GM19025 (cell line): Measurements from ENCODE around the gene KIF4A.

Experiments
- ATAC-seq: cut with Tn5 transposase; IDR thresholded peaks from one replicate; pipeline ENCODE4 v1.9.1; 2021; ENCODE audit warnings: mild to moderate bottlenecking, low read depth, moderate library complexity; ENCODE audit not compliant: unreplicated experiment

KIF4A gene

DNA sequence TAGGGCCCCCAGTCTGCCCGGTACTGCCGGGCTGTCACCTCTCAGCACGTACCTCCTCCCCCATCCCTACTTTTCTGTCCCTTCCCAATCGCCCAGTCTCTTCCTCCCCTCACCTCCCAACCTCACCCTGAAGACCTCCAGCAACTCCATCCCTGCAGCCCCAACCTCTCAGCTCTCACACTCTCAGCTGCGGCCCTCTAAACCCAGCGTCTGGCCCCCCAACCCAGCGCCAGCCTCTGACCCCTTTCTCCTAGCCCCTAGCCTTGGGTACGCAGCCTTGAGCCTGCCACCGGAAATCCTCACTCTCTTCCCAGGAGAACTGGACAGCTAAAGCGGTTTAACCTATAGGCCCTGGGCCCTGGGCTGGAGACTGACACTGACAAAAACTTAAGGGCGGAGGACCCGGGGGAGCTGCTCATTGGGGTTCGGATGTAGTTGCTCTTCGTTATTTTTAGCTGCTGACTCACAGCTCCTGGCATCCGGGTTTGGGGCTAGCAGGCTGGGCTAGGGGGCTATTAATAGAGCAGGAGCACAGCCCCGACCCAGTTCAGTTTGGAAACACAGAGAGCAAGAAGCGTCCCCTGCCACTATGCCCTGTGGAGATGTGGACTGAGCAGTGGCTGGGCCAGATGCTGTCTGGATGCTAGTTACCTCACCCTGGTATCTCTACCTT is 145.1 kb downstream of the KIF4A start:
- no peak for ATAC-seq

DNA sequence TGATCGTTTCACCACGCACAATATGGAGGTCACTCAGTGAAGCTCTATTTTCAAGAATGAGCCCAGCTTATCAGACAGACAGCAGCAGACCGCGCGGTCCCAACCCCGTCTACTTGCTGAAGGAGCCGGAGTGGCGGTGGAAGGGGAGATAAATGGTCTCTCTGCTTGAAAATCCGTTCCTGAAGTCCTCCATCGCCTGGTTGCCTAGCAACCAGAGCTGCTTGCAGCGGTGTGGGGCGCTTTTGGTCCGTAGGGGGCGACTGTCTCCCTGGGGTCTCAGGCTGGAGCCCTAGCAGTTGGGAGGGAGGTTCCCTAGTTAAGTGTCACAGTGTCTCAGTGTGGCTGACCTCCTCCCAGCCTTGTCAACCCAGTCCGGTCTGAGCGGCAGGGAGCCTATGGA is 146.4 kb downstream of the KIF4A start:
- no peak for ATAC-seq

DNA sequence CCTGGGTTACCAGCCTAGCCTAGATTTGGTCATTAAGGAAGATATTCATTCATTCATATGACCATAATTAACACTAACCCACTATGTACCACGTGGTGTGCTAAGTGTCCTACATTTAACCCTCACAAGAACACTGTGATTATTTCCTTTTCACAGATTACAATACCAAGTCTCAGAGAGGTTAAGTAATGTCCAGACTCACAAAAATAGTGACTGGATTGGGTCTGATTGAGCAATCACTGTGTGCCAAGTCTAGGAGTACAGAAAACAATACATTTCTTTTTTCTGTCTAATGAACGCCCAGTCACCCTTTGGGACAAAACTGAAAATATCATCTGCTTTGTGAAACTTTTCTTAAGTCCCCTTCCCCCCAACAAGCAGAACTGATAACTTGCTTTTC is 147.1 kb downstream of the KIF4A start:
- no peak for ATAC-seq

DNA sequence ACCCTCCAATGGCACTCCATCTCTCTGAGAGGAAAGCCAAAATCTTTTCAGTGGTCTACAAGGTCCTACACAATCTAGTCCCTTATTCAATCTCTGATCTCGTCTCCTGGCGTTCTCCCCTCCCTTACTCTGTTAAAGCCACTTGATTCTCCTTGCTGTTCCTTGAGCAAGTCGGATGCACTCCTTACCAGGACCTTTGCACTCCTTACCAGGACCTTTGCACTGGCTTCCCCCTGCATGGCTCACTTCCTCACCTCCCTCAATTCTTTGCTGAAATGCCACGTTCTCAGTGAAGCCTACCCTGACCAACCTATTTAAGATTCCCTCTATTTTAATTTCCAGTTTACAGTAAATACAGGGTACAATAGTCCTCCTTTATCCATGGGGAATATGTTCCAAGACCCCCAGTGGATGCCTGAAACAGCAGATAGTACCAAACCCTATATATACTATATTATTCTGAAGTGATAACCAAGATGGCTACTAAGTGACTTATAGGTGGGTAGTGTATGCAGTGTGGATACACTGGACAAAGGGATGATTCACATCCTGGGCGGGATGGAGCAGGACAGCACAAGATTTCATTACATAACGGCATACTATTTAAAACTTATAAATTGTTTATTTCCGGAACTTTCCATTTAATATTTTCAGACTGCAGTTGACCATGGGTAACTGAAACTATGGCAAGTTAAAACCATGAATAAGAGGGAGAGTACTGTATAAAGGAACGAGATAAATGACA is 148.2 kb downstream of the KIF4A start:
- ATAC-seq = no peak

DNA sequence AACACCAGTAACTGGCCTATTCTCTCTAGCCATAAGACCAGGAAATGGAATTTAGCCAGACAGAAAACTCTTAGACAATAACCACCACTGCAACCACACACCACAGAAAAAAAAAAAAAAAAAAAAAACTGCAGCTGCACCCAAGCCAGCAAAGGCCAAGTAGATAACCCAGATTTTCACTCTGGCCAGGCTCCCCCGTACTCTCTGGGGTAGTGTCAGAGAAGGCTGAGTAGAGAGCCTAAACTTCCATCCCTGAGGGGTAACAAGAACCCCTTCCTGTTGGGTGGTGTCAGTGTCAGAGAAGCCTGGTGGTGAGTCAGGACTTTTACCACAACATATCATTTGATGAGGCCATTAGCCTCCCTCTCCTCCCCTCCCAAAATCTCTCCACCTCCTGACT is 149.1 kb downstream of the KIF4A start:
- no peak for ATAC-seq

DNA sequence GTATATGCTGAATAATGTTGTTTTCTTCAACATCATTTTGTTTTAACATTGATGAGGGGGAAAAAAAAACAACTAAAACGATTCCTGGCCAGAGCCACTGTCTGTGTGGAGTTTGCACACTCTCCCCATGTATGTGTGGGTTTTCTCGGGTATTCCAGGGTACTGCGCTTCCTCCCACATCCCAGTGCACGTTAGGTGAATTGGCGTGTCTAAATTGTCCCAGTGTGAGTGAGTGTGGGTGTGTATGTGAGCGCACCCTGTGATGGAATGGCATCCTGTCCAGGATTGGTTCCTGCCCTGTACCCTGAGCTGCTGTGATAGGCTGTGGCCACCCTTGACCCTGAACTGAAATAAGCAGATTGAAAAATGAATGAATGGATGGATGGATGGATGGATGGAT is 152.3 kb downstream of the KIF4A start:
- ATAC-seq = no peak

DNA sequence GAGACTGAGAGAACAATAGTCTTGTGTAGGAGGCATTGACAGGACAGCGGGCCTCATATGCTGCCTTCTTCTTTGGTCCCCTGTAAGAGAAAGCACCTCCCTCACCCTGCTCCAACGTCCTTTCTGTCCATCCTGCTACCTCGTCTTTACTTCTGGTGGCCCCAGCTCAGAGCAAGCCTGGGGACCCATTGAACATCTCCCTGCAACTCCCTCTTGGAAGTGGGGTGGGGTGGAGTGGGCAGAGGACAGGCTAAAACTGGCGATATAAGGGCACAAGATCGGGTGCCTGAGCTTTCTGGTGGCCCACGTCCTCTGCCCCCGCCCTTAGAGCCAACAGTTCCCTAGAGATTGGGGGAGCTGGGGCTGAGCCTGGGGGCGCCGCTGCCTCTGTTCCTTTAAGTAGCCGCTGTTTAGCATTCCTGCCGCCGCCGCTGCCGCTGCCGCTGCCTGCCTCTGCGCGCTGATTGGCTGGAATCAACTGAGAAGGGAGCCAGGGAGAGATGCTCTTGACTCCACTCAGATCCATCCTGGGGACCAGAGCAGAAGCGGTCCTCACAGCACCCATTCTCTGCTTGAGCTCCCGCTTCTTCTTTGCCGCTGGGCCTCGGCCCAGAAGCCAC is 154.5 kb downstream of the KIF4A start, which contains the start of gene DLG3:
Gene DLG3, plus strand, starts transcription at position 510 of the 620 bp plus-strand sequence. CDS start 367 bp downstream, outside the sequence.
- ATAC-seq = no peak

DNA sequence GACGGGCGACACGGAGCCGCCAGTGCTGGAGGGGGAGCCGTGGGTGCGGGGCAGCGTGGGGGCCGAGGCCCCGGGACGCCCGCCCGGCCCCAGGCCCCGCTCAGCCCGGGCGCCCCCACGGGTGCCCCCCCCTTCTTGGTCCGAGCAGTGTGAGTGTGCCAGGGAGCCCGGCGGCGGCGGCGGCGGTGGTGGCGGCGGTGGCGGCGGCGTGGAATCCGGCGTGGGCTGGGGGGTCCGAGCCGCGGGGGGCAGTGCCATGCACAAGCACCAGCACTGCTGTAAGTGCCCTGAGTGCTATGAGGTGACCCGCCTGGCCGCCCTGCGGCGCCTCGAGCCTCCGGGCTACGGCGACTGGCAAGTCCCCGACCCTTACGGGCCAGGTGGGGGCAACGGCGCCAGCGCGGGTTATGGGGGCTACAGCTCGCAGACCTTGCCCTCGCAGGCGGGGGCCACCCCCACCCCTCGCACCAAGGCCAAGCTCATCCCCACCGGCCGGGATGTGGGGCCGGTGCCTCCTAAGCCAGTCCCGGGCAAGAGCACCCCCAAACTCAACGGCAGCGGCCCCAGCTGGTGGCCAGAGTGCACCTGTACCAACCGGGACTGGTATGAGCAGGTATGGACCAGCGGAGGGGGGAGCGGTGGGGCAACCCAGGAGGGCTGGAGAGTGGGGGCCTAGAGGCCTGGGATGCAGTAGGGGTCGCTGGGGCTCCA is 155.2 kb downstream of the KIF4A start:
- ATAC-seq = no peak

DNA sequence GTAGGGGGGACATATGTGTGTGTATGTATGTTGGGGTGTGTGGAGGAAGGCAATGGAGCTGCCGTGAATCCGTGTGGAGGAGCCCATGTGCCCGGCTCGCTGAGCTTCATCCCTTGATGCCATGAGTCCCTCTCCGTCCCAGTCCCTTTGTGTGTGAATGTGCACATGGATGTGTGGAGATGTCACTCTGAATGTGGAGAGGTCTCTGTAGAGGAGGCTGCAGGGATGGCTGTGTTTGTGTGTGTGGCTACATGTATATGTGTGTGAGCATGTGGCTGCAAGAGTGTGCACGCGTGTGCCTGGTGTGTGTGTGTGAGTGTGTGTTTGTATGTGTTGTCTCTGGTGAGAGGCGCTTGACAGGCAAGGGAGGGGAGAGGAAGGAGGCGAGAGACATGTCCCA is 156.0 kb downstream of the KIF4A start:
- no peak for ATAC-seq

DNA sequence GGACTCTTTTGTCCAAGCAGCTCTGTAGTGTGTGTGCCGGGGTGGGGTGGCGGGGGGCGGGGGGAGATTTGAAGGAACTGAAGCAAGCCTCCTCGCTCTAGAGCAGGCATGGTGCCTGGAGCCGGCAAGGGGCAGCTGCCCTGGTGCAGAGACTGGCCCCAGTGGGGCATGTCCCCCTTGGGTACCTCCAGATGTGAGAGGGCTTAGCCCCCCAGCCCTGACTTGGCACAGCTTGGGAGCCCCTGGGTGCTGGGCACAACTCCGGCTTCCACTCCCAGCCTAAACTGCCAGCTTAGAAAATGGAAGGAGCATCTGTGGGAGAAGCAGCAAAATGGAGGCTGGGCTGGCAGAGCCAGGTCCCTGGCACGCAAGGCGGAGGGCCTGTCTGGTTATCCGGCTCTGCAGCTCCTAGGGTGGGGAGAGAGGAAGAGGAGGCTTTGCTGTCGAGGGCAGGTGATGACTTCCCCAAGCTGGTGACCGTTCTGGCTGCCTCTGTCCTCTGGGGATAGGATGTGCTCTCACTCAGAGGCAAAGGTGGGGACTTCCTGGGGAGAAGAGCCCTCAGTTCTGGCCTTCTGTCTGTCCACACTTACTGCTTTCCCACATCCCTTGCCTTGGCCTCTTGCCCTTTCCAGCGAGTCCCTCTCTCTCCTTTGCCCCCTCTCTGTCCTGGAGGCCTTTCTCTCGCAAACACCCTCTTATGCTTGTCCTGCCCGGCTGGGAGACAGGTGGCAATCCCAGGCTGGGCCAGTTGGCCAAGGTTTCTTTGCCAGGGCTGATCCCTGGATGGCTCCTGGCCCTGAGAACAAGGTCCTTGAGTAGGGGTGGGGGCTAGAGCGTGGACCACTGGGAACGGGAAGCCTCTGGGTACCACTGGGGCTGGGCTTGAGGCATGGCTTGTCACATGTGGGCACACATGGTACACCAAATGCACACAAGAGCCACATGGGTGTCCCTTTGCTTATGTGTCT is 156.8 kb downstream of the KIF4A start:
- no peak for ATAC-seq

DNA sequence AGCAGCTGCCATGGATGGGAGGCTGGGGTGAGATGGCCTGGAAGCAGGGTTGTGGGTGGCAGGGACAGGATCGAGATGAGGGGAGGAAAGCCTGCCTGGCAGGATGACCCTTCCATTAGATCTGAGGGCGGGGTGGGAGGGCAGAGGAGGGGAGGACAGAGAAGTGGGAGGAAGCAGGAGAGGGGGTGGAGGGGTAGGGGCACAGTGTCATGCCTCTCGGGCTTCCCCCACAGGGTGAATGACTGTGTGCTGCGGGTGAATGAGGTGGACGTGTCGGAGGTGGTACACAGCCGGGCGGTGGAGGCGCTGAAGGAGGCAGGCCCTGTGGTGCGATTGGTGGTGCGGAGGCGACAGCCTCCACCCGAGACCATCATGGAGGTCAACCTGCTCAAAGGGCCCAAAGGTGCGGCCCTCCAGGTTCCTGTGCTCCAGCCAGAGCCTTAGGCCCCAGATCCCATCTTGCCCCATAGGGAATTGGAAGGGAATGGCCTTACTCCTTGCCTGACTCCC is 159.6 kb downstream of the KIF4A start:
- ATAC-seq = no peak

DNA sequence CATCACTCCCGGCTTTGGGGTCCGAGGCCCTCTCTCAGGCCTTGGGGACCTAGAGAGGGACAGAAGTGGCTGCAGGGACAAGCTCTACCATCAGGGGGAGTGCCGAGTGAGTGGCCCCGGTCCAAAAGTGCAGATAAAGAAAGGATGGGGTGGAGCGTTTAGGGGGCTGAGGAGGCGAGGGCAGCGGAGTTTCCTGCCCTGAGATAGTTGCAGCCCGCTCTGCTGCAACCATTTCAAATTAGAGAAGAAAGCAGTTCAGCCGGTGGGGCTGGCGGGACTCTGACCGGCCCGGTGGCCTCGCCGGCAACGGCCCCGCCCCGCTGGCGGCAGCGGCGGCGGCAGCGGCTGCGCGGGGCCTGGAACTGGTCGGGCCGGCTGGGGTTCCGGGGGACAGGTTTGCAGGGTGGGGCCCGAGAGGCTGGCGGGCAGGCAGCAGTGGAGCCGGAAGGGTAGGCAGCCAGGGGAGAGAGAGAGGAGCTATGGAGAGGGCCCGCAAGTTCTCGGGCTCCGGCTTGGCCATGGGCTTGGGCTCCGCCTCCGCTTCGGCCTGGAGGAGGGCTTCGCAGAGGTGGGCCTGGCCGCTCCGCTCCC is 162.3 kb downstream of the KIF4A start:
- peak; percentile 40 for ATAC-seq

DNA sequence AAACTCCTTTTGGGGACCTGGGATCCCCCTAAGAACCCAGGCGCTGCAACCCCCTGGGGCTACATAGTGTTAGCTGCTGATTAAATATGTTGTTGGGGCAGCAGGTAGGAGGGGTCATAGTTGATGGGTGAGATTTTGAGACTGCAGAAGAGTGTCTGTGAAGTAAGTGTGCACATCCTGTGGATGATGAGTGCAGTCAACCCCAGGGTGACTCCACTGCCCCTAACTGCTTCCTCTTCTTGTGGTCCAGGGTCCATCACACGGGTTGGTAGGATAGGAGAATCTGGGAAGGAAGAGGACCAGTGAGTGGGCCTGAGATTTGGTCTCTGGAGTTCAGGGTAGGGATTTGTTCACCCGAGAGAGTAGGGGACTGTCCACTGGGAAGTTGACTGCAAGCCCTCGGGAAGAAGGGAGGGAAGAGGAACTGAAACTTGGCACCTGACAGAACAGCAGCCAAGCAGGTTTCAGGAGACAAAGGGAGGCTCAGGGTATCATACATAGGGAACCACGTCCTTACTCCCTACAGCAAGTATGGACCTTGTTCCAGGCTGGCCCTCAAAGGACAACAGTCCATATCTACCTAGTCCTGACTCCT is 163.2 kb downstream of the KIF4A start:
- no peak for ATAC-seq

DNA sequence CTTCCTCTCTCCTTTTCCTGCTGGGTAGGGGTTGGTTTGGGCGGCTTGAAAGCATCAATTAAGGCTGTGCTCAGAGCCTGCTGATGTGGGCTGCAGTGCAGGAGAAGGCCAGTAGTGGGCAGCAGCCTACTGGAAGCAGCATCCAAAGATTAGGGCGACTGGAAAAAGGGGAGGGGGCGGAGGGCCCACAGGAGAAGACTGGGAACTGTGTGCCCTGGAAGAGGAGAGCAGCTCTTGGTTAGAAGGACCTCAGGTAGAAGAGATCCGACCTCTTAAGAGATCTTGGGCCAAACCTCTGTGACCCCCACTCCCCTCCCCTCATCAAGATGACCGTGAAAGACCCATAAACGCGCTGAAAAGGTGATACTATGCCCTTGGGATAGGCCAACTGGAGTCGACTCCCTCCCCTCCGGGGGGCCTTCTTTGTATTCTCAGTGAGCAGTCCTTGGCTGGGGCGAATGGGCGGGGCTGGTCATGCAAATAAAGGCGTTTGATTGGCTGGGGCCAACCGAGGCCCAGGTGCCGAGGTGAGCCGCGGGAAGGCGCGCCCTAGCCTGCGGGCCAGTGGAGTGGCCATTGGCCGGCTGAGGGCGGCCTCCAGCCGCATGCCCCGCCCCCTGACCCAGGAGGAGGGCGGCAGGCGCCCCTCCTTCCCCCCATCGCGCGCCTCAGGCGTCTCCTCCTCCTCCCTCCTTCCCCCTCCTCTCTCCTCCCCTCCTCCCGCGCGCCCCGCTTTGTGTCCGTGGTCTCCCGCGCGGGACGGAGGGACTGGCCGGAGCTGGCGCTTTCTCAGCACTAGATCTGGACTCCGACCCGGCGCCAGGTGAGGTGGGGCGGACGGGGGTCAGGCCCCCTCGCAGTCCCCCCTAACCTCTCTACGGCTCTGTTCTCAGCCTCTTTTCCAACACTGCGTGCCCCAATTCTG is 164.8 kb downstream of the KIF4A start:
- ATAC-seq = peak; percentile 49

DNA sequence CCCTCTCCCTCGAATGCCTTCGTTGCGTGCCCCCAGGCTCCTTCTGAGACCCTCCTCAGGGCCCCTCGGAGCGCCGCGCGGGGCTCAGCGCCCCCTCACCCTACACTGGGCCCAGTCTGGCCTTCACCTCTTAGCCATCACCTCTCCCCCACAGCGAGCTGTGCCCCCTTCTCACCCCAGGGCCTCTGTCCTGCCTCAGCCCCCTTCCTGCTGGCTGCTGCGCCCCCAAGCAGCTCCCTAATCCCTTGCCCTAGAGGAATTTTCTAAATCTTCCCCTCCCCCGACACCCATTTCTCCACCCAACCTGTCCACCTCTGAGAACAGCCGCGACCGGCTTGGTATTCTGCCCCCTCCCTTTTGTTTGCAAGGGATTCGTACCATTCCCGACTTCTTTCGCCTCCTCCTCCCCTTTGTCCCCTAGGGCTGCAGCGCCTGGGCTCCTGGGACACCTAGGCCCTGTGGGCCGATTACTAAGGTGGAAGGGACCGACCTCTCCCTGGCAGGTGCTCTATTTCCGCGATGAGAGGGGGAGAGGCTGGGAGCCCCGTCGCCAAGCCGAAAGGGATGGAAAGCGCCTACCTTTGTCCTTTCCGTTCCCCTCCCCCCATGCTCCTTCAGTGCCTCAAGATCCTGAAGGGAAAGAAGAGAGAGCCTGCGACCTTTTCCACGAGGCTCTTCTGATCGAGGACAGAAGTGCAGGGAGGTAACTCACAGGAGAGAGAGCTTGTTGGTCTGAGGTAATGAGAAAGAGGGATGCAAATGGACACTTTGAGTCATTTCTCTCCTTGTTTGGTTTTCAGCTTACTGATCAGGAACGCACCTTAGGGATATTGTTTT is 165.7 kb downstream of the KIF4A start:
- ATAC-seq = no peak

DNA sequence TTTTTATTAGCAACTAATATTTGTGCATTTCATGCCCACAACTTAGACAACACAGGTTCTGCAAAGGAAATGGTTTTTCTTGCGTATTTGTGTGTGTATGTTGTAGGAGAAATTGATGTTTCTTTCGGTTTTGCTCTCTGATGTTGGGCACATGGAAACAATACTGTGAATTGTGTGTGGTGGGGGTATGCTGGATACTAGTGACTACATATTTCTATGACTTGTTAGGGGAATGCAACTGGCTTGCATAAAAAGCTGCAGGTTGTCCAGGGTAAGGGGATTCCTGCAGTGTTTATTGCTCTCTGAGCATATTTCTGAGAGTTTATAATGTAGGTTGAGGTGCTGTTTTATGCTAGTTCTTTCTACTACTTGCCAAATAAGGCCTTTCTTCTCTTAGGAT is 166.4 kb downstream of the KIF4A start:
- ATAC-seq = no peak

DNA sequence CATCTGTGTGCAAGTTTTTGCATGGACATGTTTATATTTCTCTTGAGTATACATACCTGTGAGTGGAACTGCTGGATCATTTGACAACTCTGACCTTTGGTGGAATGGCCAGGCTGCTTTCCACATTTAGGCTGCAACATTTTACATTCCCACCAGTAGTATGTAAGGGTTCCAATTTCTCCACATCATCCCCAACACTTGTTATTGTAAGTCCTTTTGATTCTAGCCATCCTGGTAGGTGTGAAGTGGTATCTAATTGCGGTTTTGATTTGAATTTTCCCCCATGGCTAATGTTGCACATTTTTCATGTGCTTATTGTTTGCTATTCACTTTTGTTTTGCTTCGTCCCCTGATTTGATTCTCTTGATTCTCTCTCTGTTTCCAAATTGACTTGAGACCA is 171.1 kb downstream of the KIF4A start:
- no peak for ATAC-seq
